Left lung (tissue), 10 donors: ENCODE results near the gene CLEC2L. TPM values are rescaled to one million over a fixed set of nuclear protein-coding genes. Genes with fewer than 3 reads are reported as not detected.

Source experiments
- ATAC-seq: fragments of 200-7000 bp; cut with Tn5 transposase; one replicate; pipeline ENCODE4 v1.9.1; 2020; ENCODE audit warnings: moderate library complexity
- DNase-seq, 4 donors: peaks; one replicate each; pipeline ENCODE4 v3.0.0-alpha.2; 2013 to 2020
- H3K27ac ChIP-seq, 2 donors: fragments of 200-600 bp; sonication (generic) in 1 of 2; one replicate each; pipeline versions ENCODE4 v1.5.0 to v1.8.0; 2020 to 2021
- H3K27me3 ChIP-seq, 2 donors: fragments of 200-600 bp; sonication (generic) in 1 of 2; one replicate each; pipeline versions ENCODE4 v1.5.0 to v1.8.0; 2020 to 2021
- H3K36me3 ChIP-seq, 2 donors: fragments of 200-600 bp; sonication (generic) in 1 of 2; one replicate each; pipeline versions ENCODE4 v1.5.0 to v1.8.0; 2020 to 2021
- H3K4me1 ChIP-seq, 2 donors: fragments of 200-600 bp; one replicate each; pipeline ENCODE4 v1.8.0; 2021
- H3K4me3 ChIP-seq, 2 donors: fragments of 200-600 bp; sonication (generic) in 1 of 2; one replicate each; pipeline versions ENCODE4 v1.5.0 to v1.8.0; 2020 to 2021; ENCODE audit warnings: mild to moderate bottlenecking in 1 of 2
- H3K9me3 ChIP-seq, 2 donors: fragments of 200-600 bp; sonication (generic) in 1 of 2; one replicate each; pipeline versions ENCODE4 v1.5.0 to v1.8.0; 2020 to 2021
- CTCF ChIP-seq, 2 donors: fragments of 200-600 bp; sonication (generic) in 1 of 2; IDR thresholded peaks; one replicate each; pipeline versions ENCODE4 v1.5.0 to v1.8.0; 2021; ENCODE audit warnings: antibody characterized with exemption in 2 of 2
- intact Hi-C, 2 donors: fragments of 100-400 bp; cut with DNase I; formaldehyde crosslinking; loops; one replicate each; pipeline versions ENCODE4 v1.11.2 to v1.14.2; 2022
- polyA plus RNA-seq, 6 donors: library from polyadenylated mRNA; unstranded; fragments of 120-200 nt; gene quantifications; one replicate each; pipeline ENCODE4 v1.2.1, GENCODE V29; 2013; ENCODE audit not compliant: insufficient read length in 6 of 6
- total RNA-seq, 2 donors: library from RNA; stranded (reverse); fragmentation: NEBNext Ultra II Directional; extraction: Animal tissue kit (Norgen Biotek cat#: 25700); gene quantifications; one replicate each; pipeline ENCODE4 v1.2.1, GENCODE V29; 2021
- donor health status: DM: no; HTN: yes; CAD: no.
- donor health status: DM: no; HTN: no; CAD: no.

The CLEC2L gene
- total and polyA plus RNA-seq, 8 donors: 0.20 to 0.45 (median 0.35) TPM; not detected in 1

GRCh38 chr7:139573871-139574270 lies 50.4 kb downstream of the CLEC2L start:
- no peaks in the 10 kb centered on the region for H3K27me3 ChIP-seq
- no peak overlapping the region for H3K4me3 ChIP-seq
- no peak for TF ChIP-seq CTCF (IDR thresholded peaks at IDR 0.05)
- no peaks in the 10 kb centered on the region for H3K9me3 ChIP-seq
- H3K36me3 ChIP-seq: peaks cover 0 to 99% of the 10 kb centered on the region in 2 donors
- intact Hi-C loops: no loop called here
- DNase-seq (no peak), ATAC-seq (no peak)
- H3K4me1 ChIP-seq: no peaks in the 10 kb centered on the region
- no peak overlapping the region for H3K27ac ChIP-seq

DNA sequence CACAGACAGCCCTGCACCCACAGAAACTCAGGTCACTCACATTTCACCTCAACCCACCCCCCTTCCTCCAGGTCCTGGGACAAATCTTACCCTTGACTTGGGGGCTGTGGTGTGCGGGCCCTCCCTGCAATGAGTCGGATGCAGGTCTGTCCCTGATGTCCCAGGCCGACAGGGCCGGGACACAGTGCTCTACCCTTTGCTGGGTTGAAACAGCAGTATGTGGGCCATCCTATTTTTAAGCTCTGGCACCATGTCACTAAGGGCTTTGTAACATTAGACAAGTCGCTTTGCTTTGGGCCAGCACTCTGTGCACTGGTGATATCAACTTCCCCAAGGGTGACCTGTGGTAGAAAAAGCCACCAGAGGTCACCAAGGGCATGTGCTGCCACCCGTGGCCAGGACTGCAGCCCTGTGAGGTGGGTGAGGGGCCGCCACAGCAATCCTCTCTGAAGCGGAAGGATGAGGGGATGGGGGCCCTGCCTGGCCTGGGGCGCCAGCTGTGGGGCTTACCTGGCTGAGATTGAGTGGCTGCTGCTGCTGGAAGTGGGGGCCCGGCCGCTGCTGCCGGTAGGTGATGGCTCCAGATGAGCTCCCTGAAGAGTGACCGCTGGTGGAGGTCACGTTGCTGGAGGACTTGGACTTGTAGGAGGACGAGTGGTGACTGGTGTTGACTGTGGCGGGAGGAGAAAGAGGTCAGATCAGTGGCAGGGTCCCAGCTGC lies 51.3 kb downstream of the CLEC2L start:
- H3K9me3 ChIP-seq: no peaks in the 10 kb centered on the region
- H3K27ac ChIP-seq: no peak overlapping the region
- intact Hi-C loops: no loop called here
- TF ChIP-seq CTCF (IDR thresholded peaks at IDR 0.05): no peak
- H3K4me1 ChIP-seq: no peaks in the 10 kb centered on the region
- no peaks in the 10 kb centered on the region for H3K27me3 ChIP-seq
- no peak for ATAC-seq
- peaks cover 0 to 99% of the 10 kb centered on the region in 2 donors for H3K36me3 ChIP-seq
- DNase-seq: no peak
- no peak overlapping the region for H3K4me3 ChIP-seq

DNA sequence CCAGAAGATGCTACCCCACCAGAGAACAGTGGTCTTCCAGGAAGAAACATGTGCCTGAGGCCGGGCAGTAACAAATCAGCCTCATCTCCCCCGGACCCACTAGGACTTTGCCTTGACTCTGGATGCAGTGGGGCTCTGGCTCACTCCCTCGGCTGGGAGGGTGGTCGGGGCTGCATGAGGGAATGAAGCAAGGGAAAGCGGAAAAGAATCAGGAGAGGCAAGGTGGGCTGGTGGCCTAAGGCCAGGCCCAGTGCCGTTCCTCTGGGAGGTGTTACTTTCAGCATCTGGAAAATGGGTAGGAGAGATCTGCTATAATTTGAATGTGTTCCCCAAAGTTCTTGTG lies 51.8 kb downstream of the CLEC2L start:
- no peak overlapping the region for H3K4me3 ChIP-seq
- TF ChIP-seq CTCF (IDR thresholded peaks at IDR 0.05): no peak
- no peaks in the 10 kb centered on the region for H3K4me1 ChIP-seq
- DNase-seq (no peak), ATAC-seq (no peak)
- H3K36me3 ChIP-seq: peaks cover 0 to 99% of the 10 kb centered on the region in 2 donors
- no peaks in the 10 kb centered on the region for H3K9me3 ChIP-seq
- H3K27me3 ChIP-seq: no peaks in the 10 kb centered on the region
- intact Hi-C loops: no loop called here
- no peak overlapping the region for H3K27ac ChIP-seq

DNA sequence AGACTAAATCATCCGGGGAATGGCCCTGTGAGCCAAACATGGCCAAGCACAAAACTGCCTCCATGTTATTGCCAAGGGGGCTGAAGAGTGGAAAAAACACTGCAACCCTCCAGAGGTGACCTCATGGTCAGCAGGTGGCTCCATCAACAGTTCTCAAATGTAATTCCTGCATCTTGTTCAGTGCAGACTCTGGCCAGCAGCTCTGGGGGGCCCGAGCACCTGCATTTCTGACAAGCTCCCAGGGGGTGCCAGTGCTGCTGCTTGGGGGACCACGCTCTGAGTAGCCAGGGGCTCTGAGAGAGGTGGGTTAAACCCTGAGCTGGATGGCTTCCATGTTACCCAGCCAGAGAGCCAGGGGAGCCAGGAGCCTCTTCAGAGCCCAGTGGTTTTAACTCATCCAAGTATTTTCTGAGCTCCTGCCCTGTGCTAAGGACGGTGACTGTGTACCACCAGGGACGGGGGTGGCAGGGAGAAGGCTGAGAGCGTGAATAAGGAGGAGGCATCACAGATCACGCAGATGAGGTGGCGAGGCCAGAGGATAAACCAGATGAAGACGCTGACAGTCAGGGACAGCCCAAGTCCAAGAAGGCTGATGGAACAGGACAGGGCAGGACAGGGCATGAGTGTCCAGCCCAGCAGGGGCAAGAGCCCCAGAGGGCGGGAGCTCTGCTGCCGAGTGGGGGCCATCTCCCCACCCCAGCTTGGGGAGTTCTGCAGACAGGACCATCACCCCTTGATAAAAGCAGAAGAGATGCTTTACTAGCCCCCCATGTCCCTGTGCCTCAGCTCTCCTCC lies 52.9 kb downstream of the CLEC2L start:
- H3K4me1 ChIP-seq: no peaks in the 10 kb centered on the region
- no peaks in the 10 kb centered on the region for H3K9me3 ChIP-seq
- ATAC-seq: no peak
- DNase-seq: no peak
- no peak overlapping the region for H3K27ac ChIP-seq
- TF ChIP-seq CTCF (IDR thresholded peaks at IDR 0.05): no peak
- intact Hi-C loops: no loop called here
- no peak overlapping the region for H3K4me3 ChIP-seq
- peaks cover 0 to 99% of the 10 kb centered on the region in 2 donors for H3K36me3 ChIP-seq
- no peaks in the 10 kb centered on the region for H3K27me3 ChIP-seq

- Histone ChIP-seq H3K27ac (no peak overlapping the region), H3K4me1 (no peaks in the 10 kb centered on the region), H3K4me3 (no peak overlapping the region), H3K27me3 (no peaks in the 10 kb centered on the region), H3K9me3 (no peaks in the 10 kb centered on the region), H3K36me3 (peaks cover 0 to 100% of the 10 kb centered on the region in 2 donors)
- intact Hi-C loops: no loop called here
- DNase-seq (no peak), ATAC-seq (no peak)
- no peak for TF ChIP-seq CTCF (IDR thresholded peaks at IDR 0.05)
Observed at GRCh38 chr7:139580435-139580834, 57.0 kb downstream of the CLEC2L start.
